Gastroesophageal sphincter (tissue), 4 donors: Measurements from ENCODE around the gene ZNF317. TPM values are rescaled to one million over a fixed set of nuclear protein-coding genes. Genes with fewer than 3 reads are reported as not detected.

Experiments used
- ATAC-seq: fragments of 150-250 bp; one replicate; pipeline ENCODE4 v1.9.1; 2016; ENCODE audit warnings: mild to moderate bottlenecking, moderate library complexity
- H3K27ac ChIP-seq, 4 donors: fragments of 200-600 bp; sonication (generic) in 3 of 4; 1 replicate in 3 of 4; 2 replicates in 1 of 4; pipeline ENCODE4 v1.5.1; 2016 to 2019
- H3K27me3 ChIP-seq: fragments of 200-600 bp; sonication (generic); one replicate; pipeline ENCODE4 v1.5.1; 2019
- H3K36me3 ChIP-seq, 2 donors: fragments of 200-600 bp; sonication (generic); one replicate each; pipeline ENCODE4 v1.5.1; 2019; ENCODE audit warnings: control low read depth in 1 of 2
- H3K4me1 ChIP-seq, 3 donors: fragments of 200-600 bp; sonication (generic); 1 replicate in 2 of 3; 2 replicates in 1 of 3; pipeline ENCODE4 v1.5.1; 2016 to 2019; ENCODE audit warnings: control low read depth in 2 of 3
- H3K4me3 ChIP-seq, 2 donors: fragments of 200-600 bp; sonication (generic); one replicate each; pipeline ENCODE4 v1.5.1; 2019; ENCODE audit warnings: mild to moderate bottlenecking in 1 of 2, moderate library complexity in 1 of 2
- H3K9me3 ChIP-seq, 3 donors: fragments of 200-600 bp; sonication (generic); one replicate each; pipeline ENCODE4 v1.5.1; 2017 to 2019; ENCODE audit warnings: control low read depth in 2 of 3
- CTCF ChIP-seq, 4 experiments: fragments of 200-600 bp in 2 of 4; fragments of 450-650 bp in 2 of 4; sonication (generic) in 1 of 4; IDR thresholded peaks; one replicate each; pipeline ENCODE4 v1.5.1; 2017 to 2019; ENCODE audit warnings: antibody characterized with exemption in 4 of 4, mild to moderate bottlenecking in 2 of 4, moderate library complexity in 2 of 4
- EP300 ChIP-seq: sonication (generic); formaldehyde crosslinking; IDR thresholded peaks from one replicate; pipeline ENCODE4 v1.6.1; 2017; ENCODE audit warnings: antibody characterized with exemption, mild to moderate bottlenecking
- POLR2A ChIP-seq, 2 donors: fragments of 450-650 bp; IDR thresholded peaks; one replicate each; pipeline ENCODE4 v1.6.1; 2017; ENCODE audit warnings: antibody characterized with exemption in 2 of 2, mild to moderate bottlenecking in 2 of 2, moderate library complexity in 1 of 2
- POLR2AphosphoS5 ChIP-seq: sonication (generic); formaldehyde crosslinking; IDR thresholded peaks from one replicate; pipeline ENCODE4 v1.6.1; 2017; ENCODE audit warnings: antibody characterized with exemption
- WGBS, 2 donors: methylation state at CpG; one replicate each; pipeline ENCODE4 v1.1.5; 2018; ENCODE audit warnings: low coverage in 1 of 2; 5-methylcytosine and 5-hydroxymethylcytosine counted together
- total RNA-seq, 4 donors: library from RNA; depleted of rRNA; stranded (reverse); fragments of >200 nt; gene quantifications; one replicate each; pipeline ENCODE4 v1.1.0, GENCODE V29; 2016

Gene ZNF317
- total RNA-seq, 4 donors from 2014 or later = 16.7 to 23.6 (median 20.1) TPM

- ATAC-seq = no peak
- Histone ChIP-seq H3K36me3 (peaks cover 10 to 98% of the 10 kb centered on the region in 2 donors), H3K4me1 (no peaks in the 10 kb centered on the region), H3K9me3 (peaks cover 0 to 20% (median 0%) of the 10 kb centered on the region in 3 donors), H3K27me3 (no peaks in the 10 kb centered on the region), H3K27ac (no peak overlapping the region), H3K4me3 (no peak overlapping the region)
- WGBS, 2 donors = 98 to 100% methylated on average over 2 to 11 of the region's 12 CpGs
- TF ChIP-seq CTCF (IDR thresholded peaks at IDR 0.05) = no peak
- TF ChIP-seq POLR2AphosphoS5 = no peak
- no peak for TF ChIP-seq EP300
- TF ChIP-seq POLR2A (IDR thresholded peaks at IDR 0.05) = no peak
These were observed 21.2 kb downstream of the ZNF317 start for GRCh38 chr19:9161427-9161826.

- Histone ChIP-seq H3K36me3 (peaks cover 7 to 77% of the 10 kb centered on the region in 2 donors), H3K4me3 (no peak overlapping the region), H3K27me3 (no peaks in the 10 kb centered on the region), H3K9me3 (peaks cover 0 to 12% (median 0%) of the 10 kb centered on the region in 3 donors), H3K4me1 (no peaks in the 10 kb centered on the region), H3K27ac (no peak overlapping the region)
- 93 to 95% methylated on average over 2 to 3 of the region's 3 CpGs for WGBS, 2 donors
- no peak for ATAC-seq
- TF ChIP-seq CTCF (IDR thresholded peaks at IDR 0.05) = no peak
These were observed 25.1 kb downstream of the ZNF317 start for GRCh38 chr19:9165261-9165660.

- Histone ChIP-seq H3K4me1 (no peaks in the 10 kb centered on the region), H3K27me3 (no peaks in the 10 kb centered on the region), H3K27ac (no peak overlapping the region), H3K9me3 (no peaks in the 10 kb centered on the region), H3K36me3 (peaks cover 0 to 61% of the 10 kb centered on the region in 2 donors), H3K4me3 (no peak overlapping the region)
- no peak for ATAC-seq
- TF ChIP-seq POLR2A (IDR thresholded peaks at IDR 0.05) = no peak
- no peak for TF ChIP-seq CTCF (IDR thresholded peaks at IDR 0.05)
- no peak for TF ChIP-seq EP300
- no peak for TF ChIP-seq POLR2AphosphoS5
- 94 to 97% methylated on average over 3 to 4 of the region's 4 CpGs for WGBS, 2 donors
These were observed 26.6 kb downstream of the ZNF317 start for GRCh38 chr19:9166846-9167245.

GRCh38 chr19:9171393-9171991 is 31.3 kb downstream of the ZNF317 start:
- ATAC-seq = no peak
- H3K4me1 ChIP-seq = no peaks in the 10 kb centered on the region
- H3K9me3 ChIP-seq = no peaks in the 10 kb centered on the region
- TF ChIP-seq POLR2AphosphoS5 (no peak), EP300 (no peak), CTCF (IDR thresholded peaks at IDR 0.05) (no peak), POLR2A (IDR thresholded peaks at IDR 0.05) (no peak)
- WGBS, 2 donors = 60 to 75% methylated on average over 5 to 6 of the region's 6 CpGs
- H3K36me3 ChIP-seq = peaks cover 0 to 17% of the 10 kb centered on the region in 2 donors
- H3K27ac ChIP-seq = no peak overlapping the region
- H3K4me3 ChIP-seq = no peak overlapping the region
- no peaks in the 10 kb centered on the region for H3K27me3 ChIP-seq

GRCh38 chr19:9175326-9175725 is 35.1 kb downstream of the ZNF317 start:
- H3K27me3 ChIP-seq = no peaks in the 10 kb centered on the region
- TF ChIP-seq POLR2AphosphoS5 = no peak
- TF ChIP-seq CTCF (IDR thresholded peaks at IDR 0.05) = no peak
- TF ChIP-seq EP300 = no peak
- no peak for TF ChIP-seq POLR2A (IDR thresholded peaks at IDR 0.05)
- no peaks in the 10 kb centered on the region for H3K36me3 ChIP-seq
- no peaks in the 10 kb centered on the region for H3K9me3 ChIP-seq
- ATAC-seq = no peak
- 84 to 89% methylated on average over 3 to 5 of the region's 5 CpGs for WGBS, 2 donors
- no peaks in the 10 kb centered on the region for H3K4me1 ChIP-seq
- no peak overlapping the region for H3K4me3 ChIP-seq
- H3K27ac ChIP-seq = no peak overlapping the region
